Neuron (in vitro differentiated cells): Measurements from ENCODE around the gene RDH8.
A peak's percentile ranks its signal among the peaks of the same experiment; 100 is the strongest.

ENCODE experiments used
- H2AFZ ChIP-seq: one replicate; pipeline ENCODE4 v1.6.1; 2013; ENCODE audit warnings: low read depth, mild to moderate bottlenecking, inconsistent platforms, low read length, moderate library complexity
- H3K27me3 ChIP-seq: one replicate; pipeline ENCODE4 v1.6.1; 2013; ENCODE audit warnings: low read length; ENCODE audit not compliant: insufficient read depth
- H3K36me3 ChIP-seq: one replicate; pipeline ENCODE4 v1.6.1; 2013; ENCODE audit warnings: low read length; ENCODE audit not compliant: insufficient read depth
- H3K4me1 ChIP-seq: one replicate; pipeline ENCODE4 v1.6.1; 2013; ENCODE audit warnings: low read length; ENCODE audit not compliant: insufficient read depth
- H3K4me3 ChIP-seq: 2 replicates; pipeline ENCODE4 v1.5.1; 2013; ENCODE audit warnings: mild to moderate bottlenecking, low read length, moderate library complexity
- H3K9me3 ChIP-seq: one replicate; pipeline ENCODE4 v1.6.1; 2013; ENCODE audit warnings: low read length

RDH8 gene

DNA sequence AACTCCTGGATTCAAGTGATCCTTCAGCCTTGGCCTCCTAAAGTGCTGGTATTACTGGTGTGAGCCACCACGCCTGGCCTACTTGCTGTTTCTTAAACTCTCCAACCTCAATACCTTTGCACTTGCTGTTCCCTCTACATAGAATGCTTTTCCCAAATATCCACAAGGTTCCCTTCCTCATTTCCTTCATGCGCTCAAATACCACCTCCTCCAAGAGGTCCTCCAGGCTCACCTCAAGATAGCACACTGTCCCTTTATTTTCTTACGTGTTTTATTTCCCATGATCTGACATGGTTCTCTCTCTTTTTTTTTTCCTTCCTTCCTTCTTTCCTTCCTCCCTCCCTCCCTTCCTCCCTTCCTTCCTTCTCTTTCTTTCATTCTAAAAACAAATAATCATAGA lies 13.5 kb downstream of the RDH8 start:
- Histone ChIP-seq H3K4me3 (no peak overlapping the region), H3K9me3 (no peaks in the 10 kb centered on the region), H3K4me1 (peaks cover 5% of the 10 kb centered on the region), H2AFZ (no peak overlapping the region), H3K36me3 (no peaks in the 10 kb centered on the region), H3K27me3 (peaks cover 24% of the 10 kb centered on the region)

DNA sequence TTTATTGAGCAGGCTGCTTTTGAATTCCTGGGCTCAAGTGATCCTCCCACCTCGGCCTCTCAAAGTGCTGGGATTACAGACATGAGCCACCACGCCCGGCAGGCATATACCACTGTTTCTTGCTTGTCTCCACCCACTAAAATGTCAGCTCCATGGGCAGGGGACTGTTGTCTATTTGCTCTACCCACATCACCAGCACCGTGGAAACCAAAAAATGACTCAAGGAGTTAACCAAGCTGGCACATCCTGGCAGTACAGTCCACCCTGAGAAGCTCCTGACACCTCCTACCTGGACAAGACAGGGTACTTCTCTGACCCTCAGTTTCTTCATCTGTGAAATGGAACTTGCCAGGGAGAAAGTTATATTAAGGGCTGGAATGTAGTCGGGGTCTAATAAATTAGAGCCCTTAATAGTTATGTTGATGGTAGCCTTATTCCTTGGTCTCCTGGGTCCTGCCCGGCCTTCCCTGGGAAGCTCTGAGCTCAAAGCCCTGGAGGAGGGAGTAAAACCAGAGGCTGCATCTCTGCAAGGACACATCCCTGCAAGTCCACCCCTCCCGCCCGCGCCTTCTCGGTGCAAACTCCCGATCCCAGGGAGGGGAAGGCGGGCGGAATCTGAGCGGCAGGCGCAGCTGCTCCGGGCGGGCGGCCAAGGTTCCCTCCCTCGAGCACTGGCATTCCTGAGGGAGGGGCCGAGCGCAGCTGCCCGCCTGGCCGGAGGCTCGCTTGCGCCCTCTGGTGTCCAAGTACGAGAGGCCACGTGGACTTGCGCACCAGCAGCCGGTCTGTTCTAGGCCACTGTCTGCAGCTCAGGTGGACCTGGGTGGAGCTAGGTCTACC lies 14.1 kb downstream of the RDH8 start:
- peaks cover 5% of the 10 kb centered on the region for H3K4me1 ChIP-seq
- no peaks in the 10 kb centered on the region for H3K9me3 ChIP-seq
- no peaks in the 10 kb centered on the region for H3K36me3 ChIP-seq
- no peak overlapping the region for H3K4me3 ChIP-seq
- no peak overlapping the region for H2AFZ ChIP-seq
- peaks cover 26% of the 10 kb centered on the region for H3K27me3 ChIP-seq

DNA sequence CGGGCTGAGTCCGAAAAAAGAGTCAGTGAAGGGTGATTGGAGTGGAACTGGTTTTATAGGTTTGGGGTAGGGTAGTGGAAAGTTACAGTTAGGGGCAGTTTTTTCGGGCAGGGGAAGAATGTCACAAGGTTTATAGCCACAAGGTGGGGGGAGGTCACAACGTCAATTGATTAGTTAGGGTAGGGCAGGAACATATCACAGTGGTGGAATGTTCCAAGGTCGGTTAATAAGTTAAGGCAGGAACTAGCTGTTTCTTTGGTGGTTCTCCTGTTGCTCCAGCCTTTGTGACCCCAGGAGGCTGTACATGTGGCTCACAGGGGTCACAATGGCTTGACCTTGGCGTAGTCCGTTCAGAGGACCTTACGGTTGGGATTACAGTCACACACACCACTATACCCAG lies 20.3 kb downstream of the RDH8 start:
- Histone ChIP-seq H3K9me3 (no peaks in the 10 kb centered on the region), H3K27me3 (peaks cover 33% of the 10 kb centered on the region), H2AFZ (no peak overlapping the region), H3K4me1 (no peaks in the 10 kb centered on the region), H3K36me3 (no peaks in the 10 kb centered on the region), H3K4me3 (no peak overlapping the region)

DNA sequence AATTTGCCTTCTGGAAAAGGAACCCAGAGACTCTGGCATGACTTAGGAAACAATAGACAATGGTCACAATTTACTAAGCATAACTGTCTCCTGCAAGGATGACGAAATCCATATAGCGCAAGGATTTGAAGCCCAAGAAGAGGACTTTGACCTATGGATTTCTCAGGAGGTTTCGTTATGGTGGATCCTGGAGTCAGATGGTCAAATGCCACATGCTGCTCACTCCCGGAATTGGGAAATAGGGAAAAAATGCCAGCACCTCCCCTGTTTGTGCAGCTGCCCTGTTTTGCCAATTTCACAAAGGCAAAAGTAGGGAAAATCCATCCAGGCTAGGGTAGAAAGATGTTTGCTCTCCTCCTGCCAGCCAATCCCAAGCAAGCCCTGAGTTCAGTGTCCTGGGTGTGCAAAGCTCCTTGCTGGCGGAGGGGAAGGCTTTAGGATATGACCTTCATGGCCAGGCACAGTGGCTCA lies 23.4 kb downstream of the RDH8 start:
- Histone ChIP-seq H3K4me3 (no peak overlapping the region), H3K4me1 (no peaks in the 10 kb centered on the region), H3K36me3 (no peaks in the 10 kb centered on the region), H2AFZ (no peak overlapping the region), H3K9me3 (no peaks in the 10 kb centered on the region), H3K27me3 (peaks cover 17% of the 10 kb centered on the region)

DNA sequence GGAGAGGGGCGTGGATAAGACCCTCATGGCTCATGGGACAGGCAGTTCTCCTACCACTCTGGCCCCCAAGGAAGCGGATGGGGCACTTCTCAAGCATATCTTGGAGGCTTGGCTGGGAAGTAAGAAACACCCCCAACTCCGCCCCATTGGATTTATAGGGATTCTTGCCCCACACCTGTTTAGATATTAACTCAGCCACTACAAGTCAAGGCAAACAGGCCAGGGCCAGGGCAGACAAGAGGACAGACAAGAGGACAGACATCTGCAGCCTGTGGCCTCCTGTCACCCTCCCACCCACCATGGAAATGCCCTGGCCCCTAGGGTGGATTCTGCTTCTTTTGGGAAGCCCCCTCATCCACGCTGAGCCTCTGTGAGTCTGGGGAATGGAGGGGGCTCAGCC lies 24.1 kb downstream of the RDH8 start:
- H3K4me3 ChIP-seq, result no peak overlapping the region
- no peaks in the 10 kb centered on the region for H3K9me3 ChIP-seq
- H2AFZ ChIP-seq, result no peak overlapping the region
- peaks cover 14% of the 10 kb centered on the region for H3K27me3 ChIP-seq
- no peaks in the 10 kb centered on the region for H3K4me1 ChIP-seq
- H3K36me3 ChIP-seq, result no peaks in the 10 kb centered on the region

DNA sequence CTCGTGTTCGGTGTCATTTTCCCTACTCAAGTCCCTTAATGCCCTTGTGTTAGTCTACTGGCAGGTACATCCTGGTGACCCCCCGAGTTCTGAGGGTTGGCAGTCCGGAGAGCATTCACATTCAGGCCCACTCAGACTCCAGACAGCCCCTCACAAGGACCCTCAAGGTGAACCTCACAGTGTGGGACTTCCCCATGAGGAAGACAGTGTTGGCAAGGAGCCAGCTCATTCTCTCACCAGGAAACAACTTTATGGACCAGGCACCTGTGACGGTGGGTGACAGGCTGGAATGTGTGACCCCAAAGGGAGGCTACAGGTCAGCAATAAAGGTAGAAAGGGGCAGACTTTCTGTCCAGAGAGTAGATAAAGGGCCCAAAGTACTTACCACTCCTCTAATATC lies 24.5 kb downstream of the RDH8 start:
- H3K36me3 ChIP-seq, result no peaks in the 10 kb centered on the region
- H3K9me3 ChIP-seq, result no peaks in the 10 kb centered on the region
- no peak overlapping the region for H3K4me3 ChIP-seq
- peaks cover 11% of the 10 kb centered on the region for H3K27me3 ChIP-seq
- no peaks in the 10 kb centered on the region for H3K4me1 ChIP-seq
- H2AFZ ChIP-seq, result no peak overlapping the region

DNA sequence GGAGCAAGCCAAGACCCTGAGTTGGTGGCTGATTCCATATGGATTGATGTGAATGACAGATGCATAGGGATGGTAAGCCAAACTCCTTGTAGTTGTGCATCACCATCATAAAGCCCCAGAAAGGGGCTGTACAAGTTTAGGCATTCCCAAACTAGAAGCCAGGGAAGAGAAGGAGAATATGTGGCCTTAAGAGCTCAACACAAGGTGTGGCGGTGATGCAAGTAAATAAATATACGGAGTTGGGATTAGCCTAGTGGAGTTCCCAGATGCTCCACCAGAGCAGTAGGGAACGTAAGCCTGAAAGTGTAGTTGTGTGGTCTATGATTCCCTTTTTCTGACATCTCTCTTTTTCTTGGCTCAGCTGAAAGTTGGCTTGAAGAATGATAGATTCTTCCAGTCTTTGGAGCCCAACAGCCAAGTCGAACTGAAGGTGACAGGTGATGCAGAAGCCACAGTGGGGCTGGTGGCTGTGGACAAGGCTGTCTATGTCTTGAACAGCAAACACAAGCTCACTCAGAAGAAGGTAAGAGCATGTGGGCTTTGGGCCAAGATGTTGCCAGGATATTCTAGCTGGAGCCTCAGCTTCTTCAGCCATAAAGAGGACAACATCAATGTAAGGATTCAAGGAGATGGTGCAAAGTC lies 30.1 kb downstream of the RDH8 start:
- Histone ChIP-seq H2AFZ (no peak overlapping the region), H3K36me3 (no peaks in the 10 kb centered on the region), H3K4me1 (no peaks in the 10 kb centered on the region), H3K9me3 (no peaks in the 10 kb centered on the region), H3K27me3 (no peaks in the 10 kb centered on the region), H3K4me3 (no peak overlapping the region)

GRCh38 chr19:10044390-10044789 lies 31.1 kb downstream of the RDH8 start:
- no peaks in the 10 kb centered on the region for H3K36me3 ChIP-seq
- H3K27me3 ChIP-seq, result no peaks in the 10 kb centered on the region
- no peak overlapping the region for H2AFZ ChIP-seq
- no peaks in the 10 kb centered on the region for H3K9me3 ChIP-seq
- H3K4me3 ChIP-seq, result peak overlapping the region; percentile 10
- no peaks in the 10 kb centered on the region for H3K4me1 ChIP-seq

DNA sequence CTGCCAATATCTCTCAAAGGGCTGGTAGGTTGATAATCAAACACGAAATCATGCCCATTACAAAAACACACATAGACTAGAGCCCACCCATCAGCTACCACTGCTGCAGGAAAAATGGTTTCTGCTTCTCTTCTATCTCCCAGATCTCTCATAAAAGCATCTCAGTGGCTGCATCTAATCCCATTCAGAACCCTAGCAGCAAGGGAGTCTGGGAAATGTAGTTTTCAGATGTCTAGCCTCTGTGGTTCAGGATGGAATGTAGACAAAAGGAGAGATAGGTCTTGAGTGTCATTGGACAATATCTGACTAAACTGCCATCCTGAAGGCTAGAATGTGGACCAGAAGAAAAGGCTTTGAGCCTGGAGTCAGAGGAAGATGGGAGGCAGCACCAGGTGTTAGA lies 32.1 kb downstream of the RDH8 start:
- H3K4me1 ChIP-seq, result no peaks in the 10 kb centered on the region
- no peaks in the 10 kb centered on the region for H3K27me3 ChIP-seq
- H3K4me3 ChIP-seq, result no peak overlapping the region
- no peaks in the 10 kb centered on the region for H3K36me3 ChIP-seq
- no peak overlapping the region for H2AFZ ChIP-seq
- no peaks in the 10 kb centered on the region for H3K9me3 ChIP-seq

DNA sequence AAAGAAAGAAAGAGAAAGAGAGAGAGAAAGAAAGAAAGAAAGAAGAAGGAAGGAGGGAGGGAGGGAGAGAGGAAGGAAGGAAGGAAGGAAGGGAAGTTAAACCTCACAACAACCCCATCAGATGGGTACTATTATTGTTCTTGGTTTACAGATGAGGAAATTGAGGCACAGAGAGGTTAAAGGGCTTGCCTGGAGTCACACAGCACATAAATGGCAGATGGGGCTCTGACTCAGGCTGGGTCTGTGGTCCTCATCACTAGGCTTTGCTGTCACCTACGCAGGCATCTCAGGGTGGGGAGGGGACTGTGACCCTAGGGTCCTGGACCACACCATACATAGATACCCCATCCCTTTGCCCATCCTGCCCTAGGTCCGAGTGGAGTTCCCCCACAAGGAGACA lies 36.3 kb downstream of the RDH8 start:
- Histone ChIP-seq H3K4me3 (no peak overlapping the region), H3K27me3 (no peaks in the 10 kb centered on the region), H3K9me3 (no peaks in the 10 kb centered on the region), H2AFZ (no peak overlapping the region), H3K4me1 (no peaks in the 10 kb centered on the region), H3K36me3 (no peaks in the 10 kb centered on the region)

DNA sequence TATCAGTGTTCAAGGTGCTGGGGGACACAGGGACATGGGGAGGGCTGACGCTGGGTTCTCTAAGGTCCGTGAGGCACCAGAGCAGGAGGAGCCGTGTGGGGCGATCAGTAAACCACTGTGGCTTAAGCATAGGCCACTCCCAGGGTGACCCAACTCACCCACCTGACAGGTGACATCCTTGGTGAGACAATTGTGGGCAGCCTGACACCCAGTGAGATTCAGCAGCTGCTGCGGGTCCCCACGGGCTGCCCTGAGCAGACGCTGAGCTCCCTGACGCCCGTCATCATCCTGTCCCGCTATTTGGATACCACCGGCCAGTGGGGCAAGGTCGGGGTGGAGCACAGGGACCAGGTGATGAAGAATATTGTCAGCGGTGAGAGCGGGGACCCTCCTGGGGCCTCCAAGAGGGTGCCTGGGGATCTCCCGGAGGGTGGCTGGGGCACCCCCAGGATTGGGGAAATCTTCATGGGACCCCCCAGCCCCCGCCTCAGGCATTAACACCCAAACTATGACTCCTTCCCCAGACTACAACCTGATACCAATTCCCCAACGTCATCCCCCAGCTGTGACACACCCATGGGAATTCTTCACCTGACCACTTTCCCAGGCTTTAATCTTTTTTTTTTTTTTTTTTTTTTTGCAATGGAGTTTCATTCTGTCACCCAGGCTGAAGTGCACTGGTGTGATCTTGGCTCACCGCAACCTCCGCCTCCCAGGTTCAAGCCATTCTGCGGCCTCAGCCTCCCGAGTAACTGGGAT lies 39.5 kb downstream of the RDH8 start:
- H3K27me3 ChIP-seq, result peaks cover 7% of the 10 kb centered on the region
- no peaks in the 10 kb centered on the region for H3K9me3 ChIP-seq
- no peaks in the 10 kb centered on the region for H3K36me3 ChIP-seq
- H3K4me3 ChIP-seq, result no peak overlapping the region
- no peaks in the 10 kb centered on the region for H3K4me1 ChIP-seq
- no peak overlapping the region for H2AFZ ChIP-seq

- Histone ChIP-seq H3K36me3 (no peaks in the 10 kb centered on the region), H2AFZ (no peak overlapping the region), H3K4me1 (no peaks in the 10 kb centered on the region), H3K4me3 (no peak overlapping the region), H3K27me3 (no peaks in the 10 kb centered on the region), H3K9me3 (no peaks in the 10 kb centered on the region)
Observed at GRCh38 chr19:10061717-10062310, 48.5 kb downstream of the RDH8 start.

DNA sequence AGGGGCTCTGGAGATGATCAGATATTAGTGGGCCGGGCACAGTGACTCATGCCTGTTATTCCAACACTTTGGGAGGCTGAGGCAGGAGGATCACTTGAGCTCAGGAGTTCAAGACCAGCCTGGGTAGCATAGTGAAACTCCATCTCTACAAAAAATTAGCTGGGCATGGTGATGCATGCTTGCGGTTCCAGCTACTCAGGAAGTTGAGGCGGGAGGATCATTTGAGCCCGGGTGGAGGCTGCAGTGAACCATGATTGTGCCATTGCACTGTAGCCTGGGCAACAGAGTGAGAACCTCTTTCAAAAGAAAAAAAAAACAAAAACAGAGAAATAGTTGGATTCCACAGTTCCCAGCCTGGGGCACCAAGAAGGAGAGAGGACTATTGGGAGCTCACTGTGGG lies 54.9 kb downstream of the RDH8 start:
- H3K4me1 ChIP-seq, result no peaks in the 10 kb centered on the region

More for the DNA sequence above, 54.9 kb downstream of the RDH8 start:
- peaks cover 3% of the 10 kb centered on the region for H3K27me3 ChIP-seq
- no peaks in the 10 kb centered on the region for H3K36me3 ChIP-seq
- H3K9me3 ChIP-seq, result no peaks in the 10 kb centered on the region
- no peak overlapping the region for H2AFZ ChIP-seq
- no peak overlapping the region for H3K4me3 ChIP-seq
